ENCODE results near the gene KRTAP5-1. TPM values are rescaled to one million over a fixed set of nuclear protein-coding genes. Genes with fewer than 3 reads are reported as not detected.

KRTAP5-1 gene
- total RNA-seq, 1 experiment from 2014 or later: not detected

- no peak overlapping the region for H3K4me3 ChIP-seq (replicated peaks in 1 of 2; ENCODE audit: low read depth in 1 of 2, low read length in 2 of 2)
- no peak for DNase-seq (ENCODE audit: low read depth, low spot score)
- H3K9ac ChIP-seq (ENCODE audit: low read length): no peak overlapping the region
- H3K27ac ChIP-seq (ENCODE audit: low read depth, low read length): peak overlapping the region; percentile 43; the same call in 1 of the 2 replicates
- no peaks in the 10 kb centered on the region for H3K27me3 ChIP-seq (ENCODE audit: insufficient read depth, low read length)
- H4K20me1 ChIP-seq (ENCODE audit: insufficient read depth): no peaks in the 10 kb centered on the region
- TF ChIP-seq FOSL1 (IDR thresholded peaks at IDR 0.05; ENCODE audit: low read depth) (no peak), POLR2AphosphoS5 (IDR thresholded peaks at IDR 0.05; ENCODE audit: low read depth, low read length) (no peak), POLR2A (IDR thresholded peaks at IDR 0.05; ENCODE audit: borderline replicate concordance, extremely low read depth, insufficient read depth, insufficient read length) (no peak), ZFX (IDR thresholded peaks at IDR 0.05) (no peak), CBX3 (IDR thresholded peaks at IDR 0.05; ENCODE audit: low read depth) (no peak), EZH2 (IDR thresholded peaks at IDR 0.05) (no peak), CEBPB (IDR thresholded peaks at IDR 0.05; ENCODE audit: low read depth) (no peak), ZNF274 (IDR thresholded peaks at IDR 0.05; ENCODE audit: low read depth, low read length) (no peak), EGR1 (IDR thresholded peaks at IDR 0.05; ENCODE audit: low read depth) (no peak), SP1 (IDR thresholded peaks at IDR 0.05; ENCODE audit: low read depth) (no peak)
- TF ChIP-seq, protein P1, sequence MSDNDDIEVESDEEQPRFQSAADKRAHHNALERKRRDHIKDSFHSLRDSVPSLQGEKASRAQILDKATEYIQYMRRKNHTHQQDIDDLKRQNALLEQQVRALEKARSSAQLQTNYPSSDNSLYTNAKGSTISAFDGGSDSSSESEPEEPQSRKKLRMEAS (IDR thresholded peaks at IDR 0.05): no peak
- ATAC-seq: no peak
- no peaks in the 10 kb centered on the region for H3K9me2 ChIP-seq (ENCODE audit: insufficient read depth)
- intact Hi-C loops (cut with micrococcal nuclease): no loop called here
- BruUV-seq (replicated peaks): no TSS peak
- peaks cover 42 to 44% of the 10 kb centered on the region in 2 experiments for H3K4me1 ChIP-seq (ENCODE audit: control insufficient read depth in 1 of 2, insufficient read depth in 2 of 2, low read length in 2 of 2)
- H3K79me2 ChIP-seq (ENCODE audit: insufficient read depth, low read length): no peaks in the 10 kb centered on the region
- ChIA-PET POLR2A (interaction anchor here (0.6 to 1.5 kb wide), 2 partner anchors 17 to 62 kb away, joined by 4 to 8 read pairs; no protein-coding TSS in a partner anchor), CTCF (interaction anchor here (0.9 to 2.0 kb wide), 3 partner anchors 10 to 41 kb away, joined by 3 to 19 read pairs (median 9); no protein-coding TSS in a partner anchor), RAD21 (ENCODE audit: low non-redundant PET in 1 of 2, low total read pairs in 2 of 2, uncharacterized antibody in 2 of 2, unreplicated experiment in 2 of 2) (no interaction called here)
- no peak overlapping the region for H2AFZ ChIP-seq (ENCODE audit: low read depth, low read length, poor library complexity, severe bottlenecking)
- H3K36me3 ChIP-seq (ENCODE audit: control insufficient read depth in 1 of 2, insufficient read depth in 2 of 2, low read length in 2 of 2): no peaks in the 10 kb centered on the region; a peak in 1 of 4 replicates
- H3K9me3 ChIP-seq (ENCODE audit: control insufficient read depth in 1 of 2, insufficient read depth in 1 of 2, low read depth in 1 of 2, low read length in 2 of 2): no peaks in the 10 kb centered on the region
- no peak overlapping the region for H3K4me2 ChIP-seq (ENCODE audit: low read length)
These were observed 27.8 kb downstream of the KRTAP5-1 start for GRCh38 chr11:1557051-1557884.

Measured in HCT116 (cell line).